H1 (cell line): ENCODE data around the gene FRMD4B. TPM values are rescaled to one million over a fixed set of nuclear protein-coding genes. Genes with fewer than 3 reads are reported as not detected.

Experiments
- CTCF ChIA-PET: fragments of 300-600 bp; sonication (Branson Sonifier 250); formaldehyde crosslinking; loops from one replicate; lab custom pipeline; 2021; ENCODE audit not compliant: partially characterized antibody; lab: Charles Lee
- POLR2A ChIA-PET: fragments of 300-600 bp; sonication (Branson Sonifier 250); formaldehyde crosslinking; loops from one replicate; lab custom pipeline; 2021; ENCODE audit warnings: inconsistent platforms; ENCODE audit not compliant: partially characterized antibody; lab: Charles Lee
- DNase-seq, 2 experiments: peaks; one replicate each; pipeline versions ENCODE4 v3.0.0 to v3.0.0-alpha.2; 2010 to 2022; ENCODE audit warnings: low spot score in 2 of 2, low read depth in 1 of 2, mixed read lengths in 1 of 2
- FAIRE-seq: peaks from 2 replicates; lab custom pipeline; 2011; peaks lifted over from hg19 to GRCh38; lab: Jason Lieb, UNC
- H2AFZ ChIP-seq: 2 replicates; pipeline ENCODE4 v1.8.1; 2012; ENCODE audit warnings: low read length, inconsistent platforms
- H2AK5ac ChIP-seq: 2 replicates; pipeline ENCODE4 v1.6.1; 2013; ENCODE audit warnings: low read depth, low read length
- H2BK120ac ChIP-seq: replicated peaks from 2 replicates; pipeline ENCODE3; 2013; ENCODE audit warnings: low read depth, low read length, inconsistent platforms
- H2BK12ac ChIP-seq: 2 replicates; pipeline ENCODE4 v1.6.1; 2013; ENCODE audit warnings: low read depth, low read length
- H2BK15ac ChIP-seq: 2 replicates; pipeline ENCODE4 v1.6.1; 2013; ENCODE audit warnings: low read length
- H2BK20ac ChIP-seq: 2 replicates; pipeline ENCODE4 v1.6.1; 2013; ENCODE audit warnings: low read length
- H2BK5ac ChIP-seq: 2 replicates; pipeline ENCODE4 v1.6.1; 2013; ENCODE audit warnings: low read depth, low read length
- H3K14ac ChIP-seq: 2 replicates; pipeline ENCODE4 v1.6.1; 2013; ENCODE audit warnings: inconsistent platforms; ENCODE audit not compliant: insufficient read length
- H3K18ac ChIP-seq: 2 replicates; pipeline ENCODE4 v1.6.1; 2013; ENCODE audit warnings: low read length; ENCODE audit errors: extremely low read depth
- H3K23ac ChIP-seq: 2 replicates; pipeline ENCODE4 v1.6.1; 2013; ENCODE audit warnings: inconsistent platforms; ENCODE audit not compliant: insufficient read length
- H3K23me2 ChIP-seq: 2 replicates; pipeline ENCODE4 v1.6.1; 2013; ENCODE audit warnings: low read depth, low read length
- H3K27ac ChIP-seq: 2 replicates; pipeline ENCODE4 v1.6.1; 2011; ENCODE audit warnings: low read depth, low read length, inconsistent platforms
- H3K27me3 ChIP-seq, 4 experiments: replicated peaks in 1 of 4; 1 replicate in 1 of 4; 2 replicates in 3 of 4; pipeline versions ENCODE4 v1.6.1 to v1.8.1; 2011 to 2013; ENCODE audit warnings: low read length in 3 of 4, mild to moderate bottlenecking in 3 of 4, inconsistent platforms in 2 of 4, mixed read lengths in 2 of 4, moderate library complexity in 1 of 4; ENCODE audit not compliant: control insufficient read depth in 3 of 4, insufficient read depth in 3 of 4; ENCODE audit errors: extremely low read depth in 1 of 4
- H3K36me3 ChIP-seq, 4 experiments: 2 replicates each; pipeline versions ENCODE4 v1.6.1 to v1.8.1; 2011 to 2013; ENCODE audit warnings: mild to moderate bottlenecking in 4 of 4, low read length in 3 of 4, moderate library complexity in 2 of 4, control low read depth in 1 of 4, inconsistent platforms in 1 of 4; ENCODE audit not compliant: insufficient read depth in 4 of 4, control insufficient read depth in 2 of 4
- H3K4ac ChIP-seq: replicated peaks from 2 replicates; pipeline ENCODE3; 2013; ENCODE audit warnings: low read length, low read depth, mixed read lengths, inconsistent platforms; ENCODE audit not compliant: insufficient read length
- H3K4me1 ChIP-seq, 4 experiments: replicated peaks in 1 of 4; 1 replicate in 1 of 4; 2 replicates in 3 of 4; pipeline versions ENCODE4 v1.6.1 to v1.8.1; 2011 to 2013; ENCODE audit warnings: low read length in 3 of 4, inconsistent platforms in 2 of 4, mixed read lengths in 1 of 4; ENCODE audit not compliant: insufficient read depth in 4 of 4, control insufficient read depth in 3 of 4
- H3K4me2 ChIP-seq, 2 experiments: 2 replicates each; pipeline versions ENCODE4 v1.6.1 to v1.8.1; 2011 to 2013; ENCODE audit warnings: low read depth in 2 of 2, low read length in 2 of 2, control low read depth in 1 of 2, inconsistent platforms in 1 of 2, mild to moderate bottlenecking in 1 of 2; ENCODE audit not compliant: insufficient read depth in 1 of 2
- H3K4me3 ChIP-seq, 4 experiments: fragments of 200-600, 300-600 bp in 1 of 4; sonication (generic), shearing (Covaris generic), sonication (Bioruptor Twin) in 1 of 4; 2 replicates each; pipeline versions ENCODE4 v1.5.1 to v1.8.1; 2011 to 2016; ENCODE audit warnings: low read length in 4 of 4, low read depth in 3 of 4, control low read depth in 2 of 4, inconsistent platforms in 2 of 4, mild to moderate bottlenecking in 2 of 4, mixed read lengths in 1 of 4, moderate library complexity in 1 of 4; ENCODE audit not compliant: insufficient read depth in 2 of 4; ENCODE audit errors: extremely low read depth in 1 of 4
- H3K56ac ChIP-seq: replicated peaks from 2 replicates; pipeline ENCODE3; 2013; ENCODE audit warnings: low read depth, mild to moderate bottlenecking, mixed read lengths, low read length, inconsistent platforms; ENCODE audit not compliant: insufficient read length
- H3K79me1 ChIP-seq: 2 replicates; pipeline ENCODE4 v1.6.1; 2013; ENCODE audit warnings: low read depth, low read length, control low read depth
- H3K79me2 ChIP-seq, 2 experiments: 2 replicates each; pipeline versions ENCODE4 v1.6.1 to v1.8.1; 2012 to 2013; ENCODE audit warnings: low read length in 2 of 2, mild to moderate bottlenecking in 2 of 2, inconsistent platforms in 1 of 2; ENCODE audit not compliant: insufficient read depth in 2 of 2, control insufficient read depth in 1 of 2
- H3K9ac ChIP-seq, 4 experiments: replicated peaks in 1 of 4; 1 replicate in 1 of 4; 2 replicates in 3 of 4; pipeline versions ENCODE4 v1.6.1 to v1.8.1; 2011 to 2013; ENCODE audit warnings: low read depth in 3 of 4, low read length in 3 of 4, control low read depth in 2 of 4, mild to moderate bottlenecking in 2 of 4, moderate library complexity in 2 of 4, inconsistent platforms in 1 of 4; ENCODE audit errors: extremely low read depth in 1 of 4
- H3K9me3 ChIP-seq, 2 experiments: 2 replicates each; pipeline versions ENCODE4 v1.6.1 to v1.8.1; 2012 to 2013; ENCODE audit warnings: mild to moderate bottlenecking in 2 of 2, moderate library complexity in 2 of 2, control low read depth in 1 of 2, inconsistent platforms in 1 of 2, low read depth in 1 of 2, low read length in 1 of 2, mixed read lengths in 1 of 2; ENCODE audit not compliant: insufficient read depth in 2 of 2
- H4K20me1 ChIP-seq, 2 experiments: replicated peaks in 1 of 2; 2 replicates each; pipeline versions ENCODE3 to v1.8.1; 2011 to 2013; ENCODE audit warnings: inconsistent platforms in 2 of 2, low read length in 2 of 2, mild to moderate bottlenecking in 1 of 2; ENCODE audit not compliant: insufficient read depth in 2 of 2, control insufficient read depth in 1 of 2
- H4K5ac ChIP-seq: 2 replicates; pipeline ENCODE4 v1.6.1; 2013; ENCODE audit warnings: low read length, low read depth, mixed read lengths, inconsistent platforms; ENCODE audit not compliant: insufficient read length
- H4K8ac ChIP-seq: 2 replicates; pipeline ENCODE4 v1.8.0; 2013; ENCODE audit warnings: mild to moderate bottlenecking, moderate library complexity, low read length, inconsistent platforms; ENCODE audit not compliant: insufficient read depth; ENCODE audit errors: extremely low read depth
- H4K91ac ChIP-seq: replicated peaks from 2 replicates; pipeline ENCODE3; 2013; ENCODE audit warnings: low read length, mixed read lengths, inconsistent platforms; ENCODE audit not compliant: insufficient read length
- BACH1 ChIP-seq: IDR thresholded peaks from 2 replicates; pipeline ENCODE4 v1.6.1; 2012; ENCODE audit warnings: low read length, improper control_type of control experiment
- EGR1 ChIP-seq: IDR thresholded peaks from 2 replicates; pipeline ENCODE4 v1.6.1; 2011; ENCODE audit warnings: low read depth, low read length, borderline replicate concordance
- FOSL1 ChIP-seq: IDR thresholded peaks from 2 replicates; pipeline ENCODE4 v1.6.1; 2011; ENCODE audit warnings: mild to moderate bottlenecking, low read depth, low read length, moderate library complexity; ENCODE audit not compliant: insufficient read depth
- KDM4A ChIP-seq: IDR thresholded peaks from one replicate; pipeline ENCODE4 v1.7.1; 2012; ENCODE audit warnings: low read depth, mild to moderate bottlenecking, moderate library complexity, low read length, inconsistent platforms; ENCODE audit not compliant: severe bottlenecking
- SP2 ChIP-seq: IDR thresholded peaks from 2 replicates; pipeline ENCODE4 v1.6.1; 2012; ENCODE audit warnings: mild to moderate bottlenecking, low read length, inconsistent platforms
- SRF ChIP-seq: IDR thresholded peaks from 2 replicates; pipeline ENCODE4 v1.6.1; 2011; ENCODE audit warnings: mild to moderate bottlenecking, low read depth, low read length, moderate library complexity
- WGBS, 2 experiments: shearing (Covaris generic) in 1 of 2; methylation state at CpG; one replicate each; pipeline versions ENCODE4 v1.1.6 to v1.1.7; 2013 to 2015; ENCODE audit warnings: low lambda C conversion rate in 2 of 2, mixed read lengths in 2 of 2, inconsistent platforms in 1 of 2, low coverage in 1 of 2, missing lambda C conversion rate in 1 of 2; ENCODE audit not compliant: insufficient replicate concordance in 2 of 2, insufficient coverage in 1 of 2, insufficient read length in 1 of 2; ENCODE audit errors: extremely low coverage in 1 of 2, missing lambda C conversion rate in 1 of 2; 5-methylcytosine and 5-hydroxymethylcytosine counted together
- polyA plus RNA-seq, 7 experiments: library from polyadenylated mRNA; depleted of rRNA in 3 of 7; stranded (reverse) in 5 of 7; unstranded in 2 of 7; fragments of >200 nt in 5 of 7; fragments of 200-250 nt in 2 of 7; gene quantifications; 1 replicate in 5 of 7; 2 replicates in 1 of 7; 4 replicates in 1 of 7; pipeline versions ENCODE4 v1.2.1 to v1.2.3, GENCODE V29; 2011 to 2013; ENCODE audit warnings: missing spikeins in 2 of 7, mixed read lengths in 2 of 7
- total RNA-seq: library from RNA; stranded (reverse); fragmentation: NEBNext Ultra II Directional; extraction: Animal tissue kit (Norgen Biotek cat#: 25700); gene quantifications from 2 replicates; pipeline ENCODE4 v1.2.1, GENCODE V29; 2021
- TF ChIP-seq, protein P1 (sequence below): IDR thresholded peaks from 2 replicates; pipeline ENCODE4 v1.6.1; 2012; ENCODE audit warnings: low read length, inconsistent platforms
- TF ChIP-seq, protein P2 (sequence below), 3 experiments: IDR thresholded peaks; 1 replicate in 2 of 3; 2 replicates in 1 of 3; pipeline versions ENCODE4 v1.5.1 to v1.6.1; 2011; ENCODE audit warnings: low read length in 3 of 3, mild to moderate bottlenecking in 3 of 3, inconsistent platforms in 2 of 3, low read depth in 1 of 3, moderate library complexity in 1 of 3; ENCODE audit not compliant: insufficient read depth in 1 of 3; ENCODE audit errors: control extremely low read depth in 1 of 3

The FRMD4B gene
- total and polyA plus RNA-seq, 2 of the 8 experiments (the other 6 are each of a cell fraction or from before 2014, with no cell fraction given) = 2.7 to 7.2 TPM

DNA sequence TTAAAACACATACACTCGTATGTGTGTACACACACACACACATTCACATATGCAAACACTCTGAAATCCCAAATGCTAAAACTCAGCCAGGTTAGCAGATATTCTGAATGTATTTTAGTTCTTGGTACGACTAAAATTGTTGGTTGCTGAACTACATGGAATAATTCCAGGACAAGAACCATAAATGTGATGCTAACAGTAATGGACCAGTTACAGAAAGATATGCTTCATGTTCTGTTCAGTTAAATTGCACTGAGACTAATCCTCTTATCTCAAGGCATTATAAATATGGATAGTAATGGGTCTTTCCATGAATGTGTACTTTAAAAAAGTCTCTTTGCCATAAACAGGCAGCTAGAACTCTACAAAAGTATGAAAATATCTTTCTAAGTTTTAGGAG lies 113.3 kb downstream of the FRMD4B start:
- no peak for TF ChIP-seq SRF
- TF ChIP-seq, protein P1, sequence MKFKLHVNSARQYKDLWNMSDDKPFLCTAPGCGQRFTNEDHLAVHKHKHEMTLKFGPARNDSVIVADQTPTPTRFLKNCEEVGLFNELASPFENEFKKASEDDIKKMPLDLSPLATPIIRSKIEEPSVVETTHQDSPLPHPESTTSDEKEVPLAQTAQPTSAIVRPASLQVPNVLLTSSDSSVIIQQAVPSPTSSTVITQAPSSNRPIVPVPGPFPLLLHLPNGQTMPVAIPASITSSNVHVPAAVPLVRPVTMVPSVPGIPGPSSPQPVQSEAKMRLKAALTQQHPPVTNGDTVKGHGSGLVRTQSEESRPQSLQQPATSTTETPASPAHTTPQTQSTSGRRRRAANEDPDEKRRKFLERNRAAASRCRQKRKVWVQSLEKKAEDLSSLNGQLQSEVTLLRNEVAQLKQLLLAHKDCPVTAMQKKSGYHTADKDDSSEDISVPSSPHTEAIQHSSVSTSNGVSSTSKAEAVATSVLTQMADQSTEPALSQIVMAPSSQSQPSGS = no peak
- TF ChIP-seq KDM4A = no peak
- TF ChIP-seq SP2 = no peak
- no peak for TF ChIP-seq FOSL1
- TF ChIP-seq BACH1 = no peak
- TF ChIP-seq, protein P2, sequence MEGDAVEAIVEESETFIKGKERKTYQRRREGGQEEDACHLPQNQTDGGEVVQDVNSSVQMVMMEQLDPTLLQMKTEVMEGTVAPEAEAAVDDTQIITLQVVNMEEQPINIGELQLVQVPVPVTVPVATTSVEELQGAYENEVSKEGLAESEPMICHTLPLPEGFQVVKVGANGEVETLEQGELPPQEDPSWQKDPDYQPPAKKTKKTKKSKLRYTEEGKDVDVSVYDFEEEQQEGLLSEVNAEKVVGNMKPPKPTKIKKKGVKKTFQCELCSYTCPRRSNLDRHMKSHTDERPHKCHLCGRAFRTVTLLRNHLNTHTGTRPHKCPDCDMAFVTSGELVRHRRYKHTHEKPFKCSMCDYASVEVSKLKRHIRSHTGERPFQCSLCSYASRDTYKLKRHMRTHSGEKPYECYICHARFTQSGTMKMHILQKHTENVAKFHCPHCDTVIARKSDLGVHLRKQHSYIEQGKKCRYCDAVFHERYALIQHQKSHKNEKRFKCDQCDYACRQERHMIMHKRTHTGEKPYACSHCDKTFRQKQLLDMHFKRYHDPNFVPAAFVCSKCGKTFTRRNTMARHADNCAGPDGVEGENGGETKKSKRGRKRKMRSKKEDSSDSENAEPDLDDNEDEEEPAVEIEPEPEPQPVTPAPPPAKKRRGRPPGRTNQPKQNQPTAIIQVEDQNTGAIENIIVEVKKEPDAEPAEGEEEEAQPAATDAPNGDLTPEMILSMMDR (IDR thresholded peaks at IDR 0.05; ENCODE audit: control extremely low read depth in 1 of 3, insufficient read depth in 1 of 3, low read depth in 1 of 3, low read length in 3 of 3) = no peak
- TF ChIP-seq EGR1 = no peak
- no peaks in the 10 kb centered on the region for H3K27me3 ChIP-seq
- no peak overlapping the region for H2BK15ac ChIP-seq
- WGBS, 2 experiments = 89% methylated on average over 2 of the region's 2 CpGs; no CpG with 5 or more reads in 1 of the 2 experiments
- H3K23me2 ChIP-seq = no peaks in the 10 kb centered on the region
- FAIRE-seq (no peak), DNase-seq (no peak)
- no peak overlapping the region for H3K56ac ChIP-seq
- H3K9me3 ChIP-seq = no peaks in the 10 kb centered on the region
- no peaks in the 10 kb centered on the region for H3K79me2 ChIP-seq
- H2BK20ac ChIP-seq = no peak overlapping the region
- ChIA-PET POLR2A (no interaction called here), CTCF (interaction anchor here (0.9 to 1.6 kb wide), 3 partner anchors 10 to 118 kb away, joined by 3 read pairs; no protein-coding TSS in a partner anchor)
- H3K14ac ChIP-seq = no peak overlapping the region
- no peak overlapping the region for H3K4ac ChIP-seq
- no peak overlapping the region for H4K8ac ChIP-seq
- H4K91ac ChIP-seq = no peak overlapping the region
- H3K36me3 ChIP-seq = no peaks in the 10 kb centered on the region
- no peak overlapping the region for H4K5ac ChIP-seq
- H2BK12ac ChIP-seq = no peak overlapping the region
- no peaks in the 10 kb centered on the region for H3K79me1 ChIP-seq
- H3K4me3 ChIP-seq = no peak overlapping the region
- no peak overlapping the region for H3K23ac ChIP-seq
- H3K4me1 ChIP-seq = no peaks in the 10 kb centered on the region
- no peak overlapping the region for H2AFZ ChIP-seq
- H2BK5ac ChIP-seq = no peak overlapping the region
- H3K9ac ChIP-seq = no peak overlapping the region
- no peak overlapping the region for H2BK120ac ChIP-seq
- no peak overlapping the region for H3K27ac ChIP-seq
- H4K20me1 ChIP-seq = no peaks in the 10 kb centered on the region
- no peak overlapping the region for H3K18ac ChIP-seq
- H2AK5ac ChIP-seq = no peak overlapping the region
- H3K4me2 ChIP-seq = no peak overlapping the region
